NCI-H1694 (cell line): Measurements from ENCODE around the gene LILRB5.
"Not testable (repeated sequence)": the region's sequence is repeated elsewhere in the genome, so short reads cannot be mapped to it uniquely, and the experiment has no call there.

Source experiments
- DNase-seq: peaks from one replicate; lab custom pipeline; 2025; lab: John Stamatoyannopoulos, UW

The LILRB5 gene

DNA sequence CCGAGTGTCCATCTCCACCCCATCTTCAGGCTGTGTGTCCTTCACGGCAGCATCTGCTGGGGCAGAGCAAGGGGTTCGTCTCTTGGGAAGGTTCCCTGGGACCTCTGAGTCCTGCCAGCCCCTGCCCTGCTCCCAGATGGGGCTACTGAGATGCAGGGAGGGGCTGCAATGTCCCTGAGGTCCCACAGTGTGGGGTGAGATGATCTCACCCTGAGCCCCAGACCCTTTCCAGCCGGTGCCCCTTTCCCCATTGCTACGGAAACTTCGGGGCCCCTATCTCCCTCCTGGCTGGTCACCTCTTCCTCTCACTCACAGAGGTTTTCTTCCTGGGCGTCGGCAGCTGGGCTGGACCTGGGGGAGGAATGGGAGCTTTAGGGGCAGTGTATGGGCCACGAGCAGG lies 18.9 kb upstream of the LILRB5 start:
- no peak for DNase-seq

DNA sequence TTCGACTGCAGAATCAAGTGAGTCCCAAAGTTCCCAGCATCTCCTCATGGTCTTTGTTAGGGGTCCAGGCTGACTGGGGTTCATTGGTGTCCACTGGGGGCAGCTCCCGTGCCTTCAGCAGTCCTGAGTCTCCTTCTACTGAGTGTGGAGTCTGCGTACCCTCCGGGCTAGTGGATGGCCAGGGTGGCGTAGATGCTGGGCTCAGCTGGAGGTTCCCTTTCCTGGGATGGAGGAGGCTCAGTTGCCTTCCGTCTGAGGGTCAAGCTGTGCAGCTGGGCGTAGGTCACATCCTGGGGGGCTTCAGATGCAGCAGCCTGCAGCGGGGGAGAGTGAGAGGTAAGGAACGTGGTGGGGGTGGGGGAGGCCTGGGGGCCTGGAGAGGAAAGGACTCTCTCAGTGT lies 17.4 kb upstream of the LILRB5 start:
- not testable (repeated sequence) for DNase-seq

DNA sequence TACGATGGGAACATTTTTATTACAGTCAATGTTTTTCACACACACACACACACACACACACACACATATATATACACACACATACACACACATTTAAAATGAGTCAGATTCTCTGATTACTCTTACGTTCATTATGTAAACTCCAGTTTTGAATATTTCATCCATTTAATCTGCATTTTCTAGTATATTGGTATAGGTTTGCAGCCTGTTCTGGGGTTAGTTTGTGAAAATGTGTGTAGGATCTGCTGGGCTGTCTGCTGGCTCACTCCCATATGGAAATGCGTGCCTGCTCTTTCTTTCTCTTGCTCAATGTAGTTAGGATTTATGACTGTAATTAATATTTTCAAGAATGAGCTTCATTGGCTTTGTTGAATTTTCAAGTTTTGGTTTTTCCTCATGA lies 16.7 kb upstream of the LILRB5 start:
- DNase-seq = no peak

DNA sequence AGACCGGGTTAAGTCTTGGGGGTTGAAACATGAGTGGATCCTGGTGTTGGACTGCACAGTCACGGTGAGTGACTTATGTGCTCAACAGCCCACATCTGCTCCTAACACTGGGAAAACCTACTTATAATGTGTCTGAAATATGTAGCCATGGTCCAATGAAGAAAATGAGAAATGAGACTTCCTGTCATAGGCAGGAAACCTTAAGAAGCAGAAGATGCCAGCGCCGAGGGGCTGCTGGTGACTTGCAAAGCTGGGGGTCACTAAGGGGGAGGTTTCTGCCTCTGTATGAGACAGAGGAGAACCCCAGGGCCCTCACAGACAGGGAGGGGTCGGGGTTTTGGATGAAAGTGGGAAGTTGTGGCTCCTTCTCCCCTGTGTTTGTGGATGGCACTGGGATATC lies 15.1 kb upstream of the LILRB5 start:
- DNase-seq = not testable (repeated sequence)

DNA sequence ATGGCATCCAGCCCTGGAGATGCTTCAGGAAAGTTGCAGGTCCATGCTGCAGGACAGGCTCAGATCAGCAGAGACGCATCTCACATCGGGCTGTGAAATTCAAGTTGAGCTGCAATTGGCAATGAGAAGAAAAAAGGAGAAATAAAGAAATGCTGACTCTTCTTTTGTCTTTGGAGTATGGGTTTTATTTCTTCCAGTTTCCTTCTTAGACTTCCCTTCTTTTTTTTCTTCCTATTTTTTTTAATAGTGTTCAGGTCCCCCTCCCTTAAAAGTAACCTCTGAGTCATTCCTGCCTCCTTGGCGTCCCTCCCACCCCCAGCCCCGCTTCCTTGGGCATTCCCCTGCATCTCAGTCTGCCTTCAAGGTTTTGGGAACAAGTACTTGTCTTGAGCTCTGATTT lies 14.5 kb upstream of the LILRB5 start:
- not testable (repeated sequence) for DNase-seq

DNA sequence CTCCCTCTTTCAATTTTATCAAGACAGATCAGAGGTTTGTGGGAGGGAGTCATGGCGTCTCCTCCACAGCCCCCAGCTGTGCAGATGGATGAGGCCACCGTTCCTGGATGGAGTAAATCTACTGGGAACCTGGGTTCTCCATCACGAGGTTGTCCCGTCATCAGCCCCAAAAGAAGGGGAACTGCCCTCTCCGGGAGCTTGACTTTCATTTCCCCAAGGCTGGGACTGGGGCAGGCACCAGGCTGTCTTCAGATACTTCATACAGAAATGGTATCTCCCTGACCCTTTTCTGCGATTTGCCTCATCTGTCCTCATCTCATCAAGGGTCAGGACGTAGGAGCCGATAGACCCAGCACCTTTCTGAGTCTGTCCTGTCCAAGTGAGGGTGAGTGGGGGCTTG lies 14.0 kb upstream of the LILRB5 start:
- DNase-seq = no peak

DNA sequence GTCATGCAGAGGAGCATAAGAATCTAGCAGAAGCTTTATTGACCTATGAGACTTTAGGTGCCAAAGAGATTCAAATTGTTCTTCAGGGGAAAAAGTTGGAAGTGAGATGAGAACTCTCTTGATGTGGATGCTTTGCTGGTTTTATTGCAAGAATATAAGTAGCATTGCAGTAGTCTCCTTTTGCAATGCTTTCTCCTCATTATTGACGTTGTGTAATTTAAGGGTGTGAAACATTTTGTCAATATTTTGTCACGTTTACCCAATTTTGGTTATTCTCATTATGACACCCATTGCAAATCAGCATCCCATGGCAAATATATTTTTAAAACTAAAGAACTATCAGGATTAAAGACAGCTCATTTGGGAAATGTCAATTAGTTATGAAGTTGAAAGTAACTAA lies 11.9 kb upstream of the LILRB5 start:
- no peak for DNase-seq

DNA sequence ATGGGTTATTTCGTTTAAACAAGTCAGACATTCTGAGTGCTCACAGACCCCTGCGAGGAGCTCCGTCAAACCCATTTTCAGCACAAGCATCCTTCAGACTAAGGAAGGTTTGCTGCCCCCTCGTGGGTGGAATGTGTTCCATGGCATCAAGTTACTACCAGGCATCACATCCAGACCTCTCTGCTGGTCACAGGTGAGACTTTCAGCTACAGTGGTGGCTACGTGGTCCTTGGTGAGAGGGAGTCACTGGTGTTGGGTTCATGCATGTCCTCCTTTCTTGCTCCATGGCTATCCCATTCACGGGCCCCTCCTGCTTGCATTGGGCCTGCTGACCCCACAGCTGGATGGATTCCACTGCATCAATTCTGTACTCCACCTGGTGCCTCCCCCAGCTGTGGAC lies 9.1 kb upstream of the LILRB5 start:
- peak; percentile 64 for DNase-seq

DNA sequence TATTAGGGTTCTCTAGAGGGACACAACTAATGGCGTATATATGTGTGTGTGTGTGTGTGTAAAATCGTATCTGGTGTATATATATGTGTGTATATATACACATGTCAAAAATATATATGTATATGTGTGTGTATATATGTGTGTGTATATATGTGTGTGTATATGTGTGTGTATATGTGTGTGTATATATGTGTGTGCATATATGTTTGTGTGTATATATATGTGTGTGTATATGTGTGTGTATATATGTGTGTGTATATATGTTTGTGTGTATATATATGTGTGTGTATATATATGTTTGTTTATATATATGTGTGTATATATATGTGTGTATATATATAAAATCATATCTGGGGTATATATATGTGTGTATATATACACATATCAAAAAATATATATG lies 5.4 kb upstream of the LILRB5 start:
- DNase-seq = no peak

DNA sequence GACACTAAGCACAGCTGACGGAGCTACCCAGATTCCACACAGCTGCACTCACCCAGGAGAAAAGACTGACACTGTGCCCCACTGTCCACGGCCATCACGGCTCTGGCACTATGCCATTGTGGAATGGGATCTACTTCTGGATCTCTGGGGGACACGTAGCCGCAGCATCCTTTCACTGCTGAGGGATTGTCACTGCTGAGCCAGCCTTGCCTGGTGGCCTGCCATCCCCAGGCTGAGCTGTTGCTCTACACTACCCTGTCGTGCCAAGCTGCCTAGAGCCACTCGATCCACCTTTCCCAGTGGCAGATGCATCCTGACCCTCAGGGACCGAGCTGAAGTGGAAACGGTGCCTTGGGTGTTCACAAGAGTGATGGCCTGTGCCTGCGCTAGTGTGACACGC lies 5.0 kb upstream of the LILRB5 start:
- DNase-seq = no peak

DNA sequence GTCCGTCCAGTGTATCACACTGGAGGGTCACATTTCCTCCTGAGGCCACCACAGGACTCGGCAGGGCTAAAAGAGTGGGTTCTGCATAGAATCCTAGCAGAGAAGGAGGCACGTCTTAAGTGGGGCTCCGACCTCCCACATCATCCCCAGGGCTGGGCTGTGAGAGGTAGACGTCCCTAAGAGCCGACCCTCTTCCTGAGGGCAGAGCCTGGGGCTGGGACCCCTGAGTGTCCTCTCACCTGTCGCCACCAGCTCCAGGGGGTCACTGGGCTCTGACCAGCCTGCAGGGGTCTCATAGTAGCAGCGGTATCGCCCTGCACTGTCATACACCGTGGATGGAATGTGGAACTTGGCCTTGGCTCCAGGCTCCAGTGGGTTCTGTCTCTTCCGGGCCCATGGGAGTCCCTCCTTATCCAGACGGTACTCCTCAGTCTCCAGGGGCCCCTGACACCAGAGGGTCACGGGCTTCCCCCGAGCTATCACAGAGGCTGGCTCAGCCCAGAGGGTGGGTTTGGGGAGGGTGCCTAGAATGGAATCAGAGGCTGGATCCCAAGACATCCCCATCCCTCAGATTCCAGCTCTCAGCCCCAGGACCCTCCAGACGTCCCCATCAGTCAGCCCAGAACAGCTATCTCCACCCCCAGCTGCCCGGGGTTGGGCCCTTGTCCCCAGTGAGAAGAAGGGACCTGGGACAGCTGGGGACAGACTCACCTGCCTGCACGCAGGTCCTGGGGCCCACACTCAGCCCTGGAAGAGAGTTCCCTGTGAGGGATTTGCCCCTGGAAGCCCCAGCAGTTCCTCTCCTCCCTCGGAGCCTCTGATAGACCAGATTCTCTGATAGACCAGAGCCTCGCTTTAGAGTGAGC lies 590 bp downstream of the LILRB5 start:
- no peak for DNase-seq

DNA sequence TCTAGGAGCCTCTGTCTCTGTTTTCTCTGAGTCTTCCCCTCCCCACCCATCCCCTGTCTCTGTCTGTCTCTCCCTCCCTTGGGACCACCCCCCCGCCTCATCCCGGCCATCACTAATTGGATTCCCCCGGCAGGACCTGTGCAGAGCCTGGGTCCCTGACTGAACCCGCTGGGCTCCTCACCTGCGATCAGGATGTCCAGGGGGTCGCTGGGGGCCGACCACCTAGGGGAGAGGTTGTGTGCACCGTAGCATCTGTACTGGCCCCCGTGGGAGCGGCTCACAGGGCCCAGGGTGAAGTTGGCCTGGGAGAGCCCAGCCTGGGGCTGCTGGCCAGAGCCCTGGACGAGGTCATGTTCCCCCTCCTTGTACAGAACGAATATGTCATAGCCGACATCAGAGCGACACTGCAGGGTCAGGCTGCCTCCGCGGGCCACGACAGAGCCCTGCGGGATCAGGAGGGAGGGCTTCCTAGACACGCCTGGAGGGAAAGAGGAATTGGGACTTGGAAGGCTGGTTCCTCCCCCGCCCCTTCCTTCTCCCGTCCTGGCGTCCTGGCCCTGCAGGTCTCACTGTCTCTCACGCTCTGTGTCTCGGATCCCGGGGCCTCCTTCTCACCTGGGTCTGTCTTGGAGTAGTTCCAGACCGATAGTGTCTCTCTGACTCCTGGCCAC lies 1.8 kb downstream of the LILRB5 start:
- no peak for DNase-seq

DNA sequence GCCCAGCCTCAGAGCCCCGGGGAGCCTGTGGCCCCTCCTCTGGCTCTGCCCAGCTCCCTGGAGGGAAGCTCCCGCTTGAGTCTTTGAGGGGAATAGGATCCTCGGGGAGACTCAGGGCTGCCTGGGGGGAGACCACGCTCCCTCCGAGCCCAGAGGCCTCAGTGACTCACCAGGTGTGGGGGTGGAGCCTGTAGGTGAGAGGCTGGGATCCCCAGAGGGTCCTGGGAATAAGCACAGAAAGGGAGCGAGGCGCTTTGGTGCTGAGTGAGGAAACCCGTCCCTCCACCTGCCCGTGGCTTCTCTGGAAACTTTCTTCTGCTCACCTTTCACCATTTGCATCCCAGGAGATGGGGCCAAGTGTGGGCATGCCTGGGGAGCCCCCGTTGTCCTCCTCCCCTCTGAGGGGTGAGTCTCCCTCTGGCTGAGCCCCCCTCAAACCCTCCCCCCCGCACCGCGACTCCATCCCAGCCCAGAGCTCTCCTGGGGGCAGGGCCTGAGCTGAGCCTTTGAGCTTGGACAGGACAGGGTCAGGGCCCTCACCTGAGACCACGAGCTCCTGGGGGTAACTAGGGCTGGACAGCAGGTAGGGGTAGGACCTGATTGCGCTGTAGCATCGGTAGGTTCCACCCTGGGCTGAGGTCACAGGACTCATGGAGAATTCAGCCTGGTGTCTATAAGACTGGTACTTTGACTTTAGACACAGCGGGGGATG lies 2.7 kb downstream of the LILRB5 start:
- no peak for DNase-seq

DNA sequence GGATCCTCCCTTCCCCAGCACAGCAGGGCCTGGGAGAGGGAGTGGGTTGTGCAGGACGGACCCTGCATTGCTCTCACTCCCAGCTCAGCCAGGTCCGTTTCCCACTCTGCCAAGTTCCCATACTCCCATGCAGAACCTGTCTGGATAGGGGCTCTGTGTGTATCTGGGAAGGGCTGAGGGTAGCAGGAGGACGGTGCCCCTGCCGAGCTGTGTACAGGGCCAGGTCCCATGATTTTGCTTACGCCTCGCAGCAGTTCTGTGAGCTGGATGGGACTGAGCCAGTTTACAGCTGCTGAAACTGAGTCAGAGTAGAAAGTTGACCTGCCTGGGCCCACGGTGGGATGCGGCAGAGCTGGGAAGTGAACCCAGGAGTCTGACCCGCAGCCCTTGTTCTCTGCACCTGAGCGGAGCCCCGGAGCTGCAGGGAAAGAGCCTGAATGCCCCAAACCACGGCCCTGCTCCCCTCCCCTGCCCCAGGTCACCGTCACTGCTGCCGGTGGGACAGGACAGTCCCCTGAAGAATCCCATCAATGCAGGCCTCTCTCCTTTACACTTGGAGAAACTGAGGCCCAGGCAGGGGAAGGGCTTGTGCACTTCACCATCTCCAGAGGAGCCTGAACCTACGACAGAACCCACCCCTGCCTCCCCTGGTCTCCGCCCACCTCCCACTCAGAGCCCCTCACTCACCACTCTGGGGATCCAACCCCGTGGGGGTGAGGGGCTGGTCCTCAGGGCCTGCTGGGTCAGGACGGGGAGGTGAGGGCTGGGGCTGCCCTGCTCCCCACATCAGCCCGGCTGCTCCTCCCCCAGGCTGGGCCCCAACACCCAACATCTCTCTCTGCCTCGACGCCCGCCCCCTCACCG lies 3.5 kb downstream of the LILRB5 start:
- DNase-seq = no peak

DNA sequence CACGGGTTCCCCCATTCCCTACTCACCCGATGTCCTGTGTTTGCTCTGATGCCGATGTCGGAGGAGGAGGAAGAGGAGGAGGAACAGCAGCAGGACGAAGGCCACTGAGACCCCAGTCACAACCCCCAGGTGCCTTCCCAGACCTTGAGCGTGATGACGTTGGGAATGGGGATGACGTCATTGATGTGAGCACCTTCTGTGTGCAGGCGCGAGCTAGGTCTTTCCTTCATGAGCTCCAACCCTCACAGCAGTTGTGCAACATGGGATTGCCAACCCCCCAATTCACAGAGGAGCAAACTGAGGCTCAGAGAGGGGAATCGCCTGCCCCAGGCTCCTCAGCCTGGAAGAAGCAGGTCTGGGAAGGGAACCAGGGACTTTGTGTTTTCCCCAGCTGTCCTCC lies 4.2 kb downstream of the LILRB5 start:
- DNase-seq = no peak

DNA sequence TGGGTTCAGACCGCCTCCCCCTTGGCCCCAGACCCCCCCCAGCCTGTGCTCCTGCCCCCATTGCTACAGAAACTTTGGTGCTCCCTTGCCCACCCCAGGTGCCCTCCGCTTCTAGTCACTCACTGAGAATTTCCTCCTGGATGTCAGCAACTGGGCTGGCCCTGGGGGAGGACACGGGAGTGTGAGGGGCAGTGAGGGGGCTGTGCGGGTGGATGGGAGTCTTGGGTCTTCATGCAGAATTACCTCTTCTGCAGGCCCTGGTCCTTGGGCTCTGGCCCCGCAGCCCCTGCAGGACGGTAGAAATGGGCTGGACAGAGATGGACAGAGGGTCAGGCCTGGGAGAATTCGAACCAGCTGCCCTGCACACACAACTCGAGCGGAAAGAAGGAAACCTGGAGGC lies 4.8 kb downstream of the LILRB5 start:
- DNase-seq = no peak

DNA sequence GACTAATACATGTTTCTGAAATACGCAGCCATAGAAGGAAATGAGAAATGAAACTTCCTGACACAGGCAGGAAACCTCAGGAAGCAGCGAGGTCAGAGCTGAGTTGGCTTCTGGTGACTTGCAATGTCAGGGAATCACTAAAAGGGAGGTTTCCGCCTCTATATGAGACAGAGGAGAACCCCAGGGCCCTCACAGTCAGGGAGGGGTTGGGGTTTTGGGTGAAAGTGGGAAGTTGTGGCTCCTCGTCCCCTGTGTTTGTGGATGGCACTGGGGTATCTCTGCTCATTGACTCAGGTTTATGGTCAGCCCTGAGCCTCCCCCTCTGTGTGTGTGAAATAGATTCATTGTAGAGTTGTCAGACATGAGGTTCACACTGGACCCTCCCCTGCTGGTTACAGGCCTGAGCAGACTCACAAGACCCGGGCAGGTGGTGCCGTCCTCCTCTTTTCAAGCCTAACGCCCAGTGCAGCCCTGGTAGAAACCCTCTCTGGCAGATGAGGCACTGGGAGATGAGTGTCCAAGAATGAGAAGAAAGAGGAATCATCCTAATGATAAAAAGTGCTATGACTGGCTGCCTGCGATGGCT lies 9.0 kb downstream of the LILRB5 start:
- DNase-seq = no peak

DNA sequence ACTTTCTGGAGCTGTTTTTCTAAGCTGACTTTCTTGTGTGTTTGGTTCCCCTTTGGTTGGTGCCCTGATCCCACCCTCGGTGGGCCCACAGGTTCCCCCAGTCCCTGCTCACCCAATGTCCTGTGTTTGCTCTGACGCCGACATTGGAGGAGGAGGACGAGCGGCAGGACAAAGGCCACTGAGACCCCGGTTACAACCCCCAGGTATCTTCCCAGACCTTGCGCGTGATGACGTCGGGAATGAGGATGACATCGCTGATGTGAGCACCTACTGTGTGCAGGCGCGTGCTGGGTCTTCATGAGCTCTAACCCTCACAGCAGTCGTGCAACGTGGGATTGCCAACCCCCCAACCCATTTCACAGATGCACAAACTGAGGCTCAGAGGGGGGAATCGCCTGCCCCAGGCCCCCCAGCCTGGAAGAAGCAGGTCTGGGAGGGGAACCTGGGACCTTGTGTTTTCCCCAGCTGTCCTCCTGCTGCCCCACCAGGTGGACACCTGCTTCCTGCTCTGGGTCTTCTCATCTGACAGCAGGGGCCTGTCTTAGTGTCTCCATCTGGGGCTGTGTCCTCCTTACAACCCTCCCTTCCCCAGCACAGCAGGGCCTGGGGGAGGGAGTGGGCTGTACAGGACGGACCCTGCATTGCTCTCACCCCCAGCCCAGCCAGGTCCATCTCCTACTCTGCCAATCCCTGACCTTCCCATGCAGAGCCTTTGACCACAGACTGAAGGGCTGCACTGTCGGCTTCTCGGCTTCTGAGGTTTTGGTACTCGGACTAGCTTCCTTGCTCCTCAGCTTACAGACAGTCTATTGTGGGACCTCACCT lies 9.8 kb downstream of the LILRB5 start:
- no peak for DNase-seq

DNA sequence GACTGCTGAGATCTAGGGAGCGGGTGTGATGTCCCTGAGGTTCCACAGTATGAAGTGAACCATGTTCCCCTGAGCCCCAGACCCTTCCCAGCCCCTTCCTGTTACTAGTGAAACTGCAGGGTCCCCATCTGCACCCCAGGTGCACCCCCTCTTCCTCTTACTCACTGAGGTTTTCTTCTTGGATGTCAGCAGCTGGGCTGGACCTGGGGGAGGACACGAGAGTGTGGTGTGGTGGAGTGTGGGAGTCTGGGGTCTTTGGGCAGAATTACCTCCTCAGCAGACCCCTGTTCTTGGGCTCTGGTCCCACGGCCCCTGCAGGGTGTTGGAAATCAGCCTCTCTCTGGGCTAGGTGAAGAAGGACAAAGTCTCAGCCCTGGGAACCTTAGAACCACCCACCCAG lies 11.1 kb downstream of the LILRB5 start:
- no peak for DNase-seq

DNA sequence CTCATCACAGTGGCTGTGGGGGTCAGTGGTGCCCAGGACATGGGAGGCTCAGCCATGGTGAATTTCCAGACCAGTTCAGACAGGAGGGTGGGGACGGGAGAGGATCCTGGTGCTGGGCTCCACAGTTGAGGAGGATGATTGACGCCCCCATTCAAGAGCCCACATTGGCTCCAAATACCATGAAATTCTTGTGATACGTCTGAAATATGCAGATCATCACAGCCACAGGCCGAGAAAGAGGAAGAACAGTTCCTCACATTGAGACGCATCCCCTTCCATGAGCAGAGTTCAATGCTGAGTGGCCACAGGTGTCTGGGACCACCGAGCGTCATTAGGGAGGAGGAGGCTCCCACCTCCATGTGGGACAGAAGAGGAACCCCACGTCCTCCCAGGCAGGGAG lies 13.3 kb downstream of the LILRB5 start:
- DNase-seq = not testable (repeated sequence)

DNA sequence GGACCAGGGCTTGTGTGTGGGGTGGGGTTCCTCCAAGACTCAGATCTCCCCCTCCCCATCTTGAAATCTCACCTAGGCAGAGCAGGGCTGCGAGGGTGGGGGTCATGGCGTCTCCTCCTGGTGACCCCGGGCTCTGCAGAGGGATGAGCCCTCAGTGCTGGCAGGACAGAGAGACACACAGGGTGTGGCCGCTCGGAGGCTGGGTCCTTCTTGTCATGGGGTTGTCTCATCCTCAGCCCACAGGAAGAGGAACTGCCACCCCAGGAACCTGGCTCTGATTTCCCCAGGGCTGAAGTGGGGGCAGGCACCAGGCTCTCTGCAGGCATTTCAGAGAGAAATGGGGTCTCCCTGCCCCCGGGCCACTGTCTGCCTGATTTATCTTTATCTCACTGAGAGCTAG lies 14.4 kb downstream of the LILRB5 start, which contains the start of gene LILRA6:
Gene LILRA6 (minus strand): TSS at position 145 of the 400 bp plus-strand sequence.
- DNase-seq = not testable (repeated sequence)
